AG04449 (cell line): ENCODE data around the gene FHOD3.

Experiments
- CTCF ChIA-PET: fragments of 350-600 bp; formaldehyde crosslinking; extraction: SDS; loops from one replicate; lab custom pipeline; 2021; ENCODE audit warnings: antibody characterized with exemption; lab: Yijun Ruan, JAX
- POLR2A ChIA-PET: fragments of 400-600, 350-600 bp; formaldehyde crosslinking; extraction: SDS; loops from one replicate; lab custom pipeline; 2020; ENCODE audit warnings: antibody characterized with exemption, inconsistent platforms; lab: Yijun Ruan, JAX
- DNase-seq: peaks from one replicate; pipeline ENCODE4 v3.0.0-alpha.2; 2010; ENCODE audit warnings: low read depth, low spot score
- H3K4me3 ChIP-seq: 2 replicates; pipeline ENCODE4 v1.5.1; 2011; ENCODE audit warnings: low read depth, mild to moderate bottlenecking, control low read depth, low read length
- CTCF ChIP-seq: IDR thresholded peaks from one replicate; pipeline ENCODE4 v1.5.1; 2011; ENCODE audit warnings: mild to moderate bottlenecking, moderate library complexity, low read length, control low read depth, inconsistent platforms; ENCODE audit not compliant: insufficient read depth; ENCODE audit errors: missing control alignments

FHOD3 gene

DNA sequence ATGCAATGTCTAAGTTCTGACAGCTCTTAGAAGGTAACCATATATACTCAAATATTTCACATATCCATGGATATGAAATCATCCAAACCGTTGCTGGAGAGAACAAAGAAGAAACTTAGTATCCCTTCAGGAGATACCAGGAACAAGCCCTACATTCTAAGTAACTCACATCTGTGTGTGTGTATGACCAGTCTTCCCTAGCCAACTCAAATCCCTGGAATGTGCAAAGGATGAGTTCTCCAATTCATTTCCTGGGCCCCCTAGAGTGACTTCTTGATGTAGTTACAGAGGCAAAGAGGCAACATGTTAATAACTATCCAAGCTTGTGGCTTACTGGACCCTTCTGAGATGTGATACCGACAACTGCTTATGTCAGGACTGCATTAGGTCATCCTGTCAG is 511.2 kb downstream of the FHOD3 start:
- POLR2A ChIA-PET: interaction anchor here (0.8 kb wide), 1 partner anchor 9 kb away, joined by 3 read pairs; no protein-coding TSS in a partner anchor
- peak; percentile 63 for DNase-seq
- TF ChIP-seq CTCF: no peak
- no peak overlapping the region for H3K4me3 ChIP-seq
- CTCF ChIA-PET: interaction anchor here (0.6 to 4.9 kb wide), 18 partner anchors 9 to 1572 kb away, joined by 3 to 46 read pairs (median 4); partner anchors contain the start of genes KIAA1328 and TPGS2

DNA sequence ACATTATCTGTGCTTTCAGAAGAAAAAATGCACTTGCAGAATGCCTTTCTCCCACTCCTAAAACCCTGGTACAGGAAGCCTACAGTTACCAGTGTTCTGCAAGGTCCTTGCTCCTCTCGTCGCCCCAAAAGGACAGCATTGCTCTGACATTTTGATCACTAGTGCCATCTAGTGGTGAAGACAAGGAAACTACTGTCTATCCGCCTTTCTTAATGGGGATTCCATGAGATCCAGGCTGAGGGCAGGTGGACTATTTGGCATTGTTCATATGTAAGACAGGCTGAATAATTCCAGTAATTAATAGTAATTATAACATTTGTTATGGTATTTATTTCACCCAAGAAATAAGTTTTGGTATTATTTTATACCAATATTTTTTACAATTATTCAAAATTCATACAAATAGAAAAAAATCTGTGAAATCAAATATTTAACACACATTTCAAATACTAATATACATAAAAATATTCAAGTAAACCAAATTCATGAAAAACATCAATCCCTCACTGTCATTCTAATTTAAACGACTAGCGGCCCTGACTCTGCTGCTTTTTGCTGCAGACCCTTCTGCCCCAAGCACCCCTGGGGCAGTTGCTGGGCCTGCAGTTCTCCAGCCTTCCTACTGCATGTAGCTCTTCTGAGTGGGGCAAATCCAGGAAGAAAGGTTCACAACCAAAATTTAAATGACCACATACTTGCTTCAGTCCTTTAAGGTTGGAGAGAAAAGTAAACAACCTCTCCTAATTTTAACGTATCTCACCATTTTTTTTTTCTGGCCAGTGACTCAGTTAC is 512.3 kb downstream of the FHOD3 start:
- ChIA-PET POLR2A (interaction anchor here (0.6 kb wide), 1 partner anchor 19 kb away, joined by 3 read pairs; the partner anchor contains the start of gene TPGS2), CTCF (interaction anchor here (0.6 to 4.9 kb wide), 26 partner anchors 8 to 715 kb away, joined by 3 to 46 read pairs (median 6); partner anchors contain the start of genes KIAA1328 and TPGS2)
- peak; percentile 29 for DNase-seq
- no peak overlapping the region for H3K4me3 ChIP-seq
- peak; percentile 73 for TF ChIP-seq CTCF

DNA sequence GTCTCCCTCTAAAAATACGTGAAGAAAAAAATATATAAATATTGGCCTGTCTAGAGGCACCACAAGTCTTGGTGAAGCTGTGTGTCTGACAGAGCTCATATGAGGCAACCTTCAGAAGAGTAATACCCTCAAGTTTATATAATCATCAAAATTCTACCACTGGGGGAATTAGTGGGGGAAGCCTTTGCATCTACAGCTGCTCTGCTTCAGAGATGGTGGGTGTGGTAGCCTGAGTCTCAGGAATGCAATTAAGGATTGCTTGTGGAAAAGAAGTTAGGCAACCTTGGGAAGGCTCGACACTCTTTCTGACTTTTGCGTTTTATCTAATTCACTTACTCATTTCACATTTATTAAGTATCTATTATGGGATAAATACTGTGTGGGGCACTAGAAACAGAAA is 513.9 kb downstream of the FHOD3 start:
- TF ChIP-seq CTCF: no peak
- no peak overlapping the region for H3K4me3 ChIP-seq
- ChIA-PET CTCF (interaction anchor here (0.8 to 4.9 kb wide), 13 partner anchors 9 to 715 kb away, joined by 3 to 46 read pairs (median 6); partner anchors contain the start of genes KIAA1328 and TPGS2), POLR2A (no interaction called here)
- no peak for DNase-seq

- H3K4me3 ChIP-seq: no peak overlapping the region
- no peak for TF ChIP-seq CTCF
- ChIA-PET POLR2A (no interaction called here), CTCF (interaction anchor here (0.8 to 4.3 kb wide), 6 partner anchors 8 to 125 kb away, joined by 3 to 35 read pairs (median 19); partner anchors contain the start of genes KIAA1328 and TPGS2)
- DNase-seq: no peak
Measured at GRCh38 chr18:36811955-36812354, 514.4 kb downstream of the FHOD3 start.

DNA sequence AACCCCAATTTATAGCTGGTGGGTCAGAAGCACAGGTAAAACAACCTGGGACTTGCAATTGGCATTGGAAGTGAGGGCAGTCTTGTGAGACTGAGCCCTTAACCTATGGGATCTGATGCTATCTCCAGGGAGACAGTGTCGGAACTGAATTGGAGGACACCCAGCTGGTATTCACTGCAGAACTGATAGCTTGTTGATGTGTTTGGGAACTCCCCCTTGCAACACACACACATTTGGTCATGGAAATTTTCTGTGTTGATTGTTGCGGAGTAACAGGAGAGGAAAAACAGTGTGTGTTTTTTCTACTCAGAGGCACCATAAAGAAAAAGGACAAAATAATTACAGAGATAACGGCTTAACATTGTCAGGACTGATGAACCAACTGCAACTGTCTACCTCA is 515.2 kb downstream of the FHOD3 start:
- TF ChIP-seq CTCF: no peak
- ChIA-PET CTCF (interaction anchor here (1.6 to 4.3 kb wide), 3 partner anchors 9 to 16 kb away, joined by 7 to 25 read pairs (median 15); partner anchors contain the start of genes KIAA1328 and TPGS2), POLR2A (no interaction called here)
- no peak for DNase-seq
- no peak overlapping the region for H3K4me3 ChIP-seq
